HepG2 (cell line): Measurements from ENCODE around the gene GHRL. TPM values are rescaled to one million over a fixed set of nuclear protein-coding genes. Genes with fewer than 3 reads are reported as not detected.
A peak's percentile ranks its signal among the peaks of the same experiment; 100 is the strongest.

Source experiments
- ATAC-seq: fragments of 200-7000 bp; cut with Tn5 transposase; 3 replicates; pipeline ENCODE4 v1.9.1; 2020; ENCODE audit warnings: mild to moderate bottlenecking, moderate library complexity
- BruUV-seq: library from RNA; stranded (reverse); fragments of 400-500 nt; replicated peaks from 2 replicates; lab custom pipeline; 2021; lab: Mats Ljungman, UMichigan
- CTCF ChIA-PET: fragments of 300-600 bp; formaldehyde crosslinking; extraction: SDS; loops from one replicate; lab custom pipeline; 2021; ENCODE audit warnings: low total read pairs, inconsistent platforms, low intra/inter-chr PET ratio; lab: Yijun Ruan, JAX
- POLR2A ChIA-PET: fragments of 350-600 bp; sonication (Branson Sonifier 250); formaldehyde crosslinking; loops from one replicate; lab custom pipeline; 2020; ENCODE audit warnings: antibody characterized with exemption, inconsistent platforms; lab: Yijun Ruan, JAX
- DNase-seq: peaks from one replicate; pipeline ENCODE4 v3.0.0-alpha.2; 2015; ENCODE audit warnings: low spot score
- FAIRE-seq: peaks from 3 replicates; lab custom pipeline; 2011; peaks lifted over from hg19 to GRCh38; lab: Jason Lieb, UNC
- H2AFZ ChIP-seq: one replicate; pipeline ENCODE4 v1.6.1; 2011; ENCODE audit warnings: low read length, inconsistent platforms
- H3K27ac ChIP-seq: fragments of 300-600 bp; 3 replicates; pipeline ENCODE4 v1.8.0; 2011; ENCODE audit warnings: mixed run types, mild to moderate bottlenecking, mixed read lengths, low read length, inconsistent platforms; ENCODE audit not compliant: insufficient read depth; ENCODE audit errors: extremely low read length
- H3K27me3 ChIP-seq, 2 experiments: fragments of 200-600 bp in 1 of 2; 2 replicates in 1 of 2; 3 replicates in 1 of 2; pipeline versions ENCODE4 v1.6.0 to v1.8.0; 2011; ENCODE audit warnings: low read length in 2 of 2, mild to moderate bottlenecking in 2 of 2, moderate library complexity in 2 of 2, inconsistent platforms in 1 of 2; ENCODE audit not compliant: insufficient read depth in 2 of 2, control insufficient read depth in 1 of 2
- H3K36me3 ChIP-seq, 2 experiments: fragments of 200-600 bp in 1 of 2; replicated peaks in 1 of 2; 2 replicates in 1 of 2; 3 replicates in 1 of 2; pipeline versions ENCODE4 v1.5.1 to v1.8.0; 2011; ENCODE audit warnings: low read length in 2 of 2, inconsistent platforms in 1 of 2; ENCODE audit not compliant: insufficient read depth in 2 of 2, control insufficient read depth in 1 of 2
- H3K4me1 ChIP-seq: 2 replicates; pipeline ENCODE4 v1.5.1; 2012; ENCODE audit warnings: low read length, inconsistent platforms; ENCODE audit not compliant: insufficient read depth
- H3K4me2 ChIP-seq: 2 replicates; pipeline ENCODE4 v1.6.0; 2011; ENCODE audit warnings: low read depth, low read length, inconsistent platforms
- H3K4me3 ChIP-seq, 3 experiments: fragments of 200-600 bp in 1 of 3; sonication (generic), shearing (Covaris generic) in 1 of 3; replicated peaks in 1 of 3; 2 replicates each; pipeline ENCODE4 v1.5.1; 2011 to 2016; ENCODE audit warnings: low read length in 3 of 3, inconsistent platforms in 2 of 3, low read depth in 2 of 3, mild to moderate bottlenecking in 2 of 3, control low read depth in 1 of 3, mixed read lengths in 1 of 3; ENCODE audit not compliant: insufficient read depth in 1 of 3
- H3K79me2 ChIP-seq: one replicate; pipeline ENCODE4 v1.6.1; 2011; ENCODE audit warnings: low read length, inconsistent platforms; ENCODE audit not compliant: insufficient read depth
- H3K9ac ChIP-seq: 2 replicates; pipeline ENCODE4 v1.6.0; 2011; ENCODE audit warnings: mild to moderate bottlenecking, low read depth, low read length, inconsistent platforms; ENCODE audit not compliant: insufficient read depth
- H3K9me3 ChIP-seq: 2 replicates; pipeline ENCODE4 v1.5.1; 2012; ENCODE audit warnings: mild to moderate bottlenecking, low read length
- H4K20me1 ChIP-seq: 2 replicates; pipeline ENCODE4 v1.6.0; 2011; ENCODE audit warnings: inconsistent platforms, mild to moderate bottlenecking, low read length, moderate library complexity; ENCODE audit not compliant: insufficient read depth
- POLR2A ChIP-seq, 2 experiments: IDR thresholded peaks; 2 replicates each; pipeline ENCODE4 v1.6.1; 2011; ENCODE audit warnings: low read depth in 2 of 2, low read length in 2 of 2, mild to moderate bottlenecking in 1 of 2, moderate library complexity in 1 of 2; ENCODE audit not compliant: insufficient read depth in 1 of 2
- POLR2G ChIP-seq: fragments of 200-400 bp; formaldehyde crosslinking; IDR thresholded peaks from 2 replicates; pipeline ENCODE4 v1.6.1; 2018; ENCODE audit warnings: mild to moderate bottlenecking, low read depth, low read length, moderate library complexity
- RBFOX2 ChIP-seq: fragments of 200-400 bp; formaldehyde crosslinking; IDR thresholded peaks from 2 replicates; pipeline ENCODE4 v1.6.1; 2017; ENCODE audit warnings: low read depth, mild to moderate bottlenecking, low read length
- ZNF567 ChIP-seq: sonication (generic); formaldehyde crosslinking; IDR thresholded peaks from 2 replicates; pipeline ENCODE4 v1.8.1; 2023; ENCODE audit warnings: mild to moderate bottlenecking, missing genetic modification reagents, borderline replicate concordance
- ZZZ3 ChIP-seq: sonication (generic); formaldehyde crosslinking; IDR thresholded peaks from 2 replicates; pipeline ENCODE4 v1.4.0; 2020; ENCODE audit warnings: missing genetic modification reagents, mild to moderate bottlenecking, borderline replicate concordance
- WGBS: methylation state at CpG from one replicate; pipeline ENCODE4 v1.1.6; 2017; ENCODE audit warnings: low lambda C conversion rate; 5-methylcytosine and 5-hydroxymethylcytosine counted together
- in situ Hi-C: cut with HindIII; loops from 2 replicates; pipeline ENCODE4 v1.10.0; 2017; ENCODE audit warnings: low pct_unique_long_range_greater_than_20kb; ENCODE audit not compliant: extremely low pct_ligation_motif_present
- intact Hi-C: fragments of 100-400 bp; cut with micrococcal nuclease; formaldehyde crosslinking; loops from one replicate; pipeline ENCODE4 v1.10.0; 2022; ENCODE audit not compliant: unreplicated experiment
- polyA plus RNA-seq, 8 experiments: library from polyadenylated mRNA; depleted of rRNA in 3 of 8; stranded (reverse) in 7 of 8; unstranded in 1 of 8; fragments of >200 nt; fragmentation: Illumina TruSeq in 4 of 8; extraction: Trizol in 4 of 8; gene quantifications; 2 replicates each; pipeline versions ENCODE4 v1.2.1 to v1.2.3, GENCODE V29; 2011 to 2016; ENCODE audit warnings: low read depth in 4 of 8, missing spikeins in 1 of 8, mixed read lengths in 1 of 8; ENCODE audit not compliant: insufficient read depth in 1 of 8
- total RNA-seq, 5 experiments: library from RNA; depleted of rRNA; stranded (reverse); fragments of >200 nt; fragmentation: Illumina TruSeq; extraction: Trizol; gene quantifications; 2 replicates each; pipeline ENCODE4 v1.2.3, GENCODE V29; 2016; ENCODE audit warnings: low read depth in 1 of 5

Gene GHRL
- total and polyA plus RNA-seq, 2 of the 13 experiments (the other 11 are each of a cell fraction or from before 2014, with no cell fraction given), result 0.09 TPM; not detected in 1

DNA sequence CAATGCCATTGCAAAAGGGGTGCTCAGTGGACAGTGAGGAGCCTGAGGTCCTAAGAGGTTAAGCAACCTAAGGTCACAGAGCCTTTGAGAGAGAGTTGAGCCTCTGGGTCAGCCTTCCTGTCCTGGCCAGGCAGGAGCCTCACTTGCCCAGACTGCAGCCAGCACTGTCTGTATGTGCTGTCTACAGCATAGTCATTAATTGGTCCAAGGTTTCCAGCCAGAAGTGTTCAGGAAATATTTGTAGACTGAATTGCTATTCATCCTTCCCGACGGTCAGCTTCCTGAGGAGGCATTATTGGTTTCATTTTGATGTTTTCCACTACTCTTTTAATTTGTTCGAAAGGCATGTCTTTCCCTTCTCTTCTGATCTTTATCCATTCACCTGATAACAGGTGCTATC, 20.1 kb upstream of the GHRL start:
- CTCF ChIA-PET, result no interaction called here
- no peak overlapping the region for H3K27ac ChIP-seq
- WGBS, result 74% methylated on average over 3 of the region's 3 CpGs
- ATAC-seq (peak; percentile 9; the same call in 2 of the 3 replicates), FAIRE-seq (no peak), DNase-seq (no peak)
- peak in 1 of 2 experiments; percentile 22; a peak in 1 of 4 replicates for TF ChIP-seq POLR2A (IDR thresholded peaks at IDR 0.05; ENCODE audit: insufficient read depth in 1 of 2, low read depth in 2 of 2, low read length in 2 of 2)
- TF ChIP-seq ZNF567 (CRISPR knock-in tag), result no peak
- peak; percentile 49; the same call in 1 of the 2 replicates for TF ChIP-seq RBFOX2
- H3K4me3 ChIP-seq, result no peak overlapping the region
- H3K9me3 ChIP-seq, result no peaks in the 10 kb centered on the region
- BruUV-seq, result no TSS peak
- in situ Hi-C loops, result no loop called here
- H3K79me2 ChIP-seq, result peaks cover 18% of the 10 kb centered on the region
- H3K9ac ChIP-seq, result no peak overlapping the region
- no peak overlapping the region for H3K4me2 ChIP-seq
- H3K27me3 ChIP-seq, result no peaks in the 10 kb centered on the region
- peaks cover 14% of the 10 kb centered on the region for H4K20me1 ChIP-seq
- intact Hi-C loops, result no loop called here
- no peak overlapping the region for H2AFZ ChIP-seq
- POLR2A ChIA-PET, result interaction anchor here (0.9 kb wide), 1 partner anchor 23 kb away, joined by 3 read pairs; no protein-coding TSS in a partner anchor
- peaks cover 39 to 84% of the 10 kb centered on the region in 2 experiments for H3K36me3 ChIP-seq
- peaks cover 51% of the 10 kb centered on the region for H3K4me1 ChIP-seq

DNA sequence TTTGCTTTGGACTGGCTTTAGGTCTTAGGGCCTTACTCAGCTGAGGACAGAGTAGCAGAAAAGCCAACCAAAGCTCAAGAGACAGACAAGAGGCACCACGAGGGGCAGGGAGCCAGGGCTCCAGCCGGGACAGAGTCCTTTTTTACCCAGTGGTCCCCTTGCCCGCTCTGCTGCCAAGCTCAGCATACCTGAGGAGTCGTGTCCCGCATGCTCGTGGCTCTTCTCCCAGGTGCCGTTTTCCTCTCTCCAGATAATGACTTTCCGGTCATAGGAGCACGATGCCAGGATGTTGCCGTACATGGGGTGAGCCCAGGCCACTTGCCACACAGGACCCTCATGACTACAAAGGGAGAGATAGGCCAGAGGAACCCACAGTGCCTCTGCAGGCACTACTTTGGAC, 19.6 kb upstream of the GHRL start:
- in situ Hi-C loops, result no loop called here
- no peak for ATAC-seq
- peak overlapping the region; percentile 0 for H3K27ac ChIP-seq
- DNase-seq, result no peak
- intact Hi-C loops, result no loop called here
- H2AFZ ChIP-seq, result no peak overlapping the region
- WGBS, result 97% methylated on average over 8 of the region's 10 CpGs
- no peak overlapping the region for H3K4me3 ChIP-seq
- CTCF ChIA-PET, result no interaction called here
- H3K4me2 ChIP-seq, result no peak overlapping the region
- POLR2A ChIA-PET, result interaction anchor here (0.9 kb wide), 1 partner anchor 23 kb away, joined by 3 read pairs; no protein-coding TSS in a partner anchor
- no peaks in the 10 kb centered on the region for H3K27me3 ChIP-seq
- peaks cover 11% of the 10 kb centered on the region for H4K20me1 ChIP-seq
- H3K4me1 ChIP-seq, result peaks cover 46% of the 10 kb centered on the region
- 0 out of 2 replicates have a peak, but pooled peaks have one; percentile 5 for TF ChIP-seq POLR2G
- TF ChIP-seq ZZZ3 (CRISPR knock-in tag), result no peak
- TF ChIP-seq, all 625 proteins: peak for 1
- H3K79me2 ChIP-seq, result peaks cover 17% of the 10 kb centered on the region
- no peak overlapping the region for H3K9ac ChIP-seq
- H3K9me3 ChIP-seq, result no peaks in the 10 kb centered on the region
- FAIRE-seq, result no peak
- peaks cover 39 to 84% of the 10 kb centered on the region in 2 experiments for H3K36me3 ChIP-seq
- BruUV-seq, result no TSS peak
